Measurements from ENCODE around the gene SEPTIN5.
"Not testable (repeated sequence)": the region's sequence is repeated elsewhere in the genome, so short reads cannot be mapped to it uniquely, and the experiment has no call there.

The SEPTIN5 gene

GRCh38 chr22:19720150-19720827 lies 6.0 kb downstream of the SEPTIN5 start:
- DNase-seq (ENCODE audit: low read depth in 3 of 3): no peak

GRCh38 chr22:19720999-19721329 lies 6.7 kb downstream of the SEPTIN5 start:
- DNase-seq (ENCODE audit: low read depth in 3 of 3): no peak

DNA sequence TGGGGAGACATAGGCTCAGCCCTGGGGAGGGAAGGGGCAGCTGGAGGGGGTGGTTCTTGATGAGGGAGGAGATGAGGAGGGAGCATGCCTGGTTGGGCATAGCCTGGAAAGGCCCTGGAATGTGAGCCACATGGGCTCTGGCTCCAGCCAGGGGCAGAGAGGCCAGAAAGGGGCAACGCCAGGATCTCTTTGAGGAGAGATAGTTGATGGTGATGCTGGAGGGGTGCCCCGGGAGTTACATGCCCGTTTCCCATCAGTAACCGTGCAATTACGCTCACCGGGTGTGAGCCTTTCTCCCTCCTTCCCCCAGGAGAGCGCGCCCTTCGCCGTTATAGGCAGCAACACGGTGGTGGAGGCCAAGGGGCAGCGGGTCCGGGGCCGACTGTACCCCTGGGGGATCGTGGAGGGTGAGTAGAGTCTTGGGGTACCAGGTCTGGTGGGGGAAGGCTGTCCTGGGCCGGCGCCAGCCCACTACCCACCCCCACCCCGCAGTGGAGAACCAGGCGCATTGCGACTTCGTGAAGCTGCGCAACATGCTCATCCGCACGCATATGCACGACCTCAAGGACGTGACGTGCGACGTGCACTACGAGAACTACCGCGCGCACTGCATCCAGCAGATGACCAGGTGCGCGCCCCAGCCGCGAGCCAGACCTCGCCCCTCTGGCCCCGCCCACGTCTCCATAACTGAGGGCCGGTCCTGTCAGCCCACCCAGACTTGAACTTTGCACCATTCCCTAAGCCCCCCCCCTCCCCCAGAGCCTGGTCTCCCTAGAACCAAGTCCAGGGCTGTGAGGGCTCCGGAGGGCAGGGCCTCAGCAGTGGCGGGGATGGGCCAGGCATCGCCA lies 7.3 kb downstream of the SEPTIN5 start:
- DNase-seq (ENCODE audit: low read depth in 3 of 3): no peak

DNA sequence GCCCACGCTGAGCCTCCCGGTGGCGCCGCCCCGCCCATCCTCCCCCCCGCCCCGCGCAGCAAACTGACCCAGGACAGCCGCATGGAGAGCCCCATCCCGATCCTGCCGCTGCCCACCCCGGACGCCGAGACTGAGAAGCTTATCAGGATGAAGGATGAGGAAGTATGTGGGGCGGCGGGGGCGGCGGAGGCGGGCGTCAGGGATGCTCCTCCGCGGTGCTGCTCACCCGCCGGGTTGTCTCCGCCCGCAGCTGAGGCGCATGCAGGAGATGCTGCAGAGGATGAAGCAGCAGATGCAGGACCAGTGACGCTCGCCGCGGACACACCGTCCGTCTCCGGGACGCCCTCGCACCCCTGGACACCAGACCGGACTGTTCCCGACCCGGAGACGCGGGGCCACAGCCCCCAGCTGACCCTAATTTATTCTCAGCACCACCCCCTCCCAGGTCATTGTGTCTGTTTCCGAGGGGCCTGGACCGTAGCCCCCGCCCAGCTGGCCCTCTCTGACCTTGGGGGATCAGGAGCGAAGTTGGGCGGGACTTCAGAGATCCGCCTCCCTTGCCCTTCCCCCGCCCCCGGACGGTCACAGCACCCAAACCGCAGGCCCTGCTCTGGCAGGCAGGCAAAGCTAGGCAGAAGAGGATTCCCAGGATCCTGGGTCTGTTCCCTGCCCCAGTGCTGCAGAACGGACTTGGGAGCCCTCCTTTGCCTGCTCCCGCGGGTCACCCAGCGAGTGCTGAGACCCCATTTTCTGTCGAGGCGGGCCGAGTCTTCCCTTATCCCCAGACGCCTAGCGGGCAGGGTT lies 8.1 kb downstream of the SEPTIN5 start:
- DNase-seq (ENCODE audit: low read depth in 3 of 3): no peak

DNA sequence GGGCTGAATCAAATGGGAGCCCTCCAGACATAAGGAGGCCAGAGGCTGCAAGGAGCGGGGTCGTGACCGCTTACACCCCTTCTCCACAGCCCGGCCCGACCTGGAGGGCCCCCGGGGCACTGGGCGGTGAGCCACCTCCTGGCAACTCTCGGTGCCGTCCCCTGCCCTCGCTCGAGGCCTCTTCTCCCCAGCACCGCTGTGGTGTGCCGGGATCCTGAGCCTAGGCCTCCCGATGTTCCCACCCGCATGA lies 8.6 kb downstream of the SEPTIN5 start:
- DNase-seq (ENCODE audit: low read depth in 3 of 3): no peak

GRCh38 chr22:19723232-19723982 lies 9.1 kb downstream of the SEPTIN5 start, which contains the start of gene GP1BB:
Gene GP1BB, plus strand, starts transcription at chr22:19723539. Its CDS starts 31 bp downstream, at chr22:19723570.
- peak in 1 of 3 donors; percentile 15 for DNase-seq (ENCODE audit: low read depth in 3 of 3)

DNA sequence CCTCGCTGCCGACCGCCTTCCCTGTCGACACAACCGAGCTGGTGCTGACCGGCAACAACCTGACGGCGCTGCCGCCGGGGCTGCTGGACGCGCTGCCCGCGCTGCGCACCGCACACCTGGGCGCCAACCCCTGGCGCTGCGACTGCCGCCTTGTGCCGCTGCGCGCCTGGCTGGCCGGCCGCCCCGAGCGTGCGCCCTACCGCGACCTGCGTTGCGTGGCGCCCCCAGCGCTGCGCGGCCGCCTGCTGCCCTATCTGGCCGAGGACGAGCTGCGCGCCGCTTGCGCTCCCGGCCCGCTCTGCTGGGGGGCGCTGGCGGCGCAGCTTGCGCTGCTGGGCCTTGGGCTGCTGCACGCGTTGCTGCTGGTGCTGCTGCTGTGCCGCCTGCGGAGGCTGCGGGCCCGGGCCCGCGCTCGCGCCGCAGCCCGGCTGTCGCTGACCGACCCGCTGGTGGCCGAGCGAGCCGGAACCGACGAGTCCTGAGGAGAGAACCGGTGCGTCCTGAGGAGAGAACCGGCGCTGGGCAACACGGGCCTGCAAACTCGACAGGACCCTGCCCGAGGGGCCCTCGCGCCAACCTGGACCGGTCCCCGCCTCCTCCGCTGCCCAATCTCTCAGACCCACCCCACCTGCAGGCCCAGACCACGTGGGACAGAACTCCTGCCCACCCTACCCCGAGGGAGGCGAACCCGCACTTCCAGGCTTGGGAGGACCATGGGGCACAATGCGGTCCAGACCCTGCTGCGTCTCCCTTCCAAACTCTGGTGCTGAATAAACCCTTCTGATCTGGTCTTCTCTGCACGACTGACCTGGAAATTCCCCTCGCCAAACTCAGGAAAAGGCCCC lies 9.9 kb downstream of the SEPTIN5 start:
- peak in 2 of 3 donors; percentile 18 to 28 for DNase-seq (ENCODE audit: low read depth in 3 of 3)

DNA sequence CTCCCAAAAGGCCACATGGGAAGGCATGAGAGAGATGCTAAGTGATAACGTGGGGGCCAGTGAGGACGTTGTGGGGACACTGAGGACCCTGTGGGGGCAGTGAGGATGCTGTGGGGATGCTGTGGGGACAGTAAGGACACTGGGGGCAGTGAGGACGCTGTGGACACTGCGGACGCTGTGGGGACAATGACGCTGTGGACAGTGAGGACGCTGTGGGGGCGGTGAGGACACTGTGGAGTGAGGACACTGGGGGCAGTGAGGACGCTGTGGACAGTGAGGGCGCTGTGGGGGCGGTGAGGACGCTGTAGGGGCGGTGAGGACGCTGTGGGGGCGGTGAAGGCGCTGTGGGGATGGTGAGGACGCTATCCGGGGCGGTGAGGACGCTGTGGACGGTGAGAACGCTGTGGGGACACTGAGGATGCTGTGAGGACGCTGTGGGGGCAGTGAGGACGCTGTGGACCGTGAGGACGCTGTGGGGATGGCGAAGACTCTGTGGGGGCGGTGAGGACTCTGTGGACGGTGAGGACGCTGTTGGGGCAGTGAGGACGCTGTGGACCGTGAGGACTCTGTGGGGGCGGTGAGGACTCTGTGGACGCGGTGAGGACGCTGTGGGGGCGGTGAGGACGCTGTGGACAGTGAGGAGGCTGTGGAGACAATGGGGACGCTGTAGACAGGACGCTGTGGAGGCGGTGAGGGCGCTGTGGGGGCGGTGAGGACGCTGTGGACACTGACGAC lies 10.8 kb downstream of the SEPTIN5 start:
- DNase-seq (ENCODE audit: low read depth in 3 of 3): no peak

DNA sequence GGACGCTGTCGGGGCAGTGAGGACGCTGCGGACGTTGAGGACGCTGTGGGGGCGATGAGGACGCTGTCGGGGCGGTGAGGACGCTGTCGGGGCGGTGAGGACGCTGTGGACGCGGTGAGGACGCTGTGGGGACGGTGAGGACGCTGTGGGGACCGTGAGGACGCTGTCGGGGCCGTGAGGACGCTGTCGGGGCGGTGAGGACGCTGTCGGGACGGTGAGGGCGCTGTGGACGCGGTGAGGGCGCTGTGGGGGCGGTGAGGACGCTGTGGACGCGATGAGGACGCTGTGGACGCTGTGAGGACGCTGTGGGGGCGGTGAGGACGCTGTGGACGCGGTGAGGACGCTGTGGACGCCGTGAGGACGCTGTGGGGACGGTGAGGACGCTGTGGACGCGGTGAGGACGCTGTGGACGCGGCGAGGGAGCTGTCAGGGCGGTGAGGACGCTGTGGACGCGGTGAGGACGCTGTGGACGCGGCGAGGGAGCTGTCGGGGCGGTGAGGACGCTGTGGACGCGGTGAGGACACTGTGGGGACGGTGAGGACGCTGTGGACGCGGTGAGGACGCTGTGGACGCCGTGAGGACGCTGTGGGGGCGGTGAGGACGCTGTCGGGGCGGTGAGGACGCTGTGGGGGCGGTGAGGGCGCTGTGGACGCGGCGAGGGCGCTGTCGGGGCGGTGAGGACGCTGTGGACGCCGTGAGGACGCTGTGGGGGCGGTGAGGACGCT lies 11.9 kb downstream of the SEPTIN5 start:
- DNase-seq (ENCODE audit: low read depth in 3 of 3): not testable (repeated sequence)

DNA sequence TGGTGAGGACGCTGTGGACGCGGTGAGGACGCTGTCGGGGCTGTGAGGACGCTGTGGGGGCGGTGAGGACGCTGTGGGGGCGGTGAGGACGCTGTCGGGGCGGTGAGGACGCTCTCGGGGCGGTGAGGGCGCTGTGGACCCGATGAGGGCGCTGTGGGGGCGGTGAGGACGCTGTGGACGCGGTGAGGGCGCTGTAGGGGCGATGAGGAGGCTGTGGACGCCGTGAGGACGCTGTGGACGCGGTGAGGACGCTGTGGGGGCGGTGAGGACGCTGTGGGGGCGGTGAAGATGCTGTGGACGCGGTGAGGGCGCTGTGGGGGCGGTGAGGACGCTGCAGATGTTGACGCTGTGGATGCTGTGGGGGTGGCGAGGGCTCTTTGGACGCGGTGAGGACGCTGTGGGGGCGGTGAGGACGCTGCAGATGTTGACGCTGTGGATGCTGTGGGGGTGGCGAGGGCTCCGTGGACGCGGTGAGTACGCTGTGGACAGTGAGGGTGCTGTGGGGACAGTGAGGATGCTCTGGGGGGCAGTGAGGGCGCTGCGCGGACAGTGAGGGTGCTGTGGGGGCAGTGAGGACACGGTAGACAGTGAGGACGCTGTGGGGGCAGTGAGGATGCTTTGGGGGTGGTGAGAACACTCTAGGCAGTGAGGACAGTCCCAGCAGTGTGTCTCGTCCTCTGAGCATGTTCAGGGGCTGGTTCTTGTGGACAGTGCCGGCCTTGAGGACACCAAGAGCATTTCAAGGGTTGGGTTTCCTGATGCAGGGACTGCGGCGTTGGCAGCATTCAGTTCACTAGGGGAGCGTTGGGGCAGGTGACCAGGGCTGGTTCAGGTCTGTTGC lies 13.2 kb downstream of the SEPTIN5 start:
- DNase-seq (ENCODE audit: low read depth in 3 of 3): no peak

DNA sequence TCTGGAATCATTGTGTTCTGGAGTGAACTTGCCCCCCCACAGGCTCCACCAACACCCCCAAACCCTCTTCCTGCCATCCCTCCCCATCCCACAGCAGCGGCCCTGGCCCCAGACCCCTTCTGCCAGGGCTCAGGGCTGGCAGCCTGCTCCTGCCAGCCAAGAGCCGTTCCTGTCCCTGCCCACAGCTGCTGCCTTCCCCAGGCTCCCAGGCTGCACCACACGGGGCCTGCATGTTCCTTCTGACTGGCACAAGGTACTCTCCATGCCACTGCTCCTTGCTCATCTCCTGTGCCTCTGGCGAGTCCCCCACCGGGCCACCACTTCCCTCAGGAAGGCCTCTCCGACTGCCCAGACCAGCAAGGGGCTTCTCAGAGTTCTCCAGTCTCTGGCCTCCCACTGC lies 14.0 kb downstream of the SEPTIN5 start:
- no peak for DNase-seq (ENCODE audit: low read depth in 3 of 3)

DNA sequence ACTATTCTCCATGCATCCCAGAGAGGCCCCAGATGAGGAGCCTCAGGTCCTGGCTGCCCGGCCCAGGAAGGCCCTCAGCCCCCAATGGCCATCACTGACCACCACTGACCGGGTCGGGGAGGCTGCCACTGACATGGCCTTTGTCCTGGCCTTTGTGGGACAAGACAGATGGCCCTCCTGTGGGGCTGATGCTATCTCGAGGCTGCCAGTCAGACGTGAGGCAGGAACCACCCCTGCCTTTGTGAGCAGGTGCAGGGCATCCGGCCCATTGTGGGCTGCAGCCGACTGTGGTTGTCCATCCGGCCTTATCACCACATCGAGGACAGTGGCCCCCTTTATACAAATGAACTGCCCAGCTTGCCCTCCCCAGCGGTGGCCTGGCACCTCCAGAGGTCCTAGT lies 14.5 kb downstream of the SEPTIN5 start:
- DNase-seq (ENCODE audit: low read depth in 3 of 3): no peak

- DNase-seq (ENCODE audit: low read depth in 3 of 3): no peak
Measured at GRCh38 chr22:19729507-19729906, 15.2 kb downstream of the SEPTIN5 start.

GRCh38 chr22:19730198-19730597 lies 15.9 kb downstream of the SEPTIN5 start:
- no peak for DNase-seq (ENCODE audit: low read depth in 3 of 3)

GRCh38 chr22:19730655-19731360 lies 16.5 kb downstream of the SEPTIN5 start:
- DNase-seq (ENCODE audit: low read depth in 3 of 3): peak; percentile 55 to 77 (median 73)

DNA sequence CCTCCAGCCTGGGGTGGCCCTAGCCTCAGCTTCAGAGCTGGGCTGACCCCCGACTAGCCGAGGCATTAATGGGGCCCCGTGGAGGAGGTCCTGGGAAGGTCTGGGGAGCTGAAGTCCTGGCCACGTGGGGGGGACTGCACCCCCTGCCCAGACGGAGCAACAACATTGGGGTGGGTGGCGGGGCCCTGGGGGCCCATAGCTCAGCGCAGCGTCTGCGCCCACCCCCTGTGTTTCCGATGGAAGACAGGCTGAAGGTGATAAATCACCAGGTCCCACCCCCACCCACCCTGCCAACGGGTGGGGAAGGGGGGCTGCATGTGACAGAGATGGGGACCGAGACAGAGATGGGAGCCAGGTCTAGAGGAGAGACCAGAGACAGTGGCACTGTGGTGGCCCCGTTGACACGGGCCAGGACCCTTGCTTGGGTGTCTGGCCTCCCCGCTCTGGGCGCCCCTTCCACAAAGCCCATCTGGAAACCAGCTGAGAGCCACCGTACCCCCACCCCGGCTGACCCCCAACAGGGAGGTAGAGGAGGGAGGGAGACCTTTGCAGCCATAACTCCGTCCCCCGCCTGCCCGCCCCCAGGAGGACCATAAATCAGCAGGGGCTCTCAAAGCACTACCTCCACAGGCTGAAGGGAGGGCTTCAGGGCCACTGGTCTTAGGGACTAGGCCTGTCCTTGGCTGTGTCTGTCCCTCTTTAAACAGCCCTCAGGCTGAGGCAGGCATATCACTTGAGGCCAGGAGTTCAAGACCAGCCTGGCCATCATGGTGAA lies 17.2 kb downstream of the SEPTIN5 start:
- DNase-seq (ENCODE audit: low read depth in 3 of 3): no peak

- no peak for DNase-seq (ENCODE audit: low read depth in 3 of 3)
Measured at GRCh38 chr22:19732403-19733113, 18.3 kb downstream of the SEPTIN5 start.
